HG02763 (cell line): ENCODE data around the gene NR5A1.

Experiments used
- ATAC-seq: cut with Tn5 transposase; IDR thresholded peaks from one replicate; pipeline ENCODE4 v1.9.1; 2021; ENCODE audit warnings: mild to moderate bottlenecking, moderate library complexity; ENCODE audit not compliant: unreplicated experiment

The NR5A1 gene

GRCh38 chr9:124514874-124515273 is 7.7 kb upstream of the NR5A1 start:
- no peak for ATAC-seq

- no peak for ATAC-seq
Measured at GRCh38 chr9:124514125-124514524, 6.9 kb upstream of the NR5A1 start.

GRCh38 chr9:124513376-124513994 is 6.3 kb upstream of the NR5A1 start:
- no peak for ATAC-seq

GRCh38 chr9:124512806-124513204 is 5.6 kb upstream of the NR5A1 start:
- no peak for ATAC-seq

DNA sequence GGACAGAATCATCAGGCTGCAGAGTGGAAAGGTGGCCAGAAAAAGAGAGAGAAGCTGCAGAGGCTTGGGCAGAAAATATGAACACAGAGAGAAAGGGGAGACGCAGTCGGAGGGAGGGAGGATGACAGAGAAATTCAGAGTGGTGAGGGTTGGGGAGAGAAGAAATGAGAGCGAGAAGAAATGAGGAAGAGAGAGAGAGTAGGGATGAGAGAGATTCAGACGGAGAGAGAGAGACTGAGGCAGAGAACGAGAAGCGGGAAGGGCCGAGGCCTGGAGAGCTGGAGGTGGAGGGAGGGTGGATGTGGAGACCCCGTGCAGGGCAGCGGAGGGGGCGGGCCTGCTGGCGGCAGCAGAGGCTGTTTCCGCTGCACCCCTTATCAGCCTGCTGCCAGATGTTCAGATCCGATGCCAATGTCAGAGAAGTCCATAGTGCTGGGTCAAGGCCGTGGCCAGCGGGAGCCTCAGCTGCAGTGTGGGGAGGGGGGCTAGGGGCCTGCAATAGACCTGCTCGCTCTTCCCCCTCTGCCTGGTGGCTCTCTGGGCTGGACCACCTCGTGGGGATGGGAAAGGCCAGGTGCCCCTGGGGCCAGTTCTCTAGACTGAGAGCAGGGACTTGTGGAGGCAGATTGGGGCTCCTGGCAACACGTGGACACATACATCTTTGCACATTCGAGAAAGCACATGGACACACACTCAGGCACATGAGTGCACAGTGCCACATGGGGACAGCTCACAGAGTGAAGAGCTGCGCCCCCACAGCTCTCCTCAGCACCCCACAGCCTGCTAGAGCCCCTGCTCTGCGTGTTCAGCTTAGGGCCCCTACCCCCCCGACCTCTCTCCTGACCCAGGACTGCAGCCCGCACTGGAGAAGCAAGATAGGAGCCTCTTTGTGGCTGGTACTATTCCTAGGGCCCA is 4.9 kb upstream of the NR5A1 start:
- no peak for ATAC-seq

DNA sequence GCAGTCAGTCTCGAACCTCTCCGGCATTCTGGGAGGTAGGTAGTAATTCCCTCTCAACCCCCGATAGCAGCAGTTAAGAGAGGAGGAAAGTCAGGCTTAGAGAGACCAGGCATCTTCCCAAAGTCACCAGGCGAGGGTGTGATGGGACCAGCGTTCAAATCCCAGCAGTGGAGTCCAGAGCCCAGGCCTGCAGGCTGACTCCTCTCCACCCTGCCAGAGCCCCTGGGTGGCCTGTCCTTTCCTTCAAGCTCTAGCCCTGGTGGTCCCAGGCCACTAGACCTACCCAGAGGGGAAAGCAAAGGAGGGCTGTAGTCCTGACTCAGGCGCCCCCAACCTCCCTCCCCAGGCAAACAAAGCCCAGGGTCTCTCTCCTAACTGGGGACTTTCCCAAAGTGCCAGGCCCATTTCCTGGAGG is 4.2 kb upstream of the NR5A1 start:
- ATAC-seq, result no peak

- no peak for ATAC-seq
Measured at GRCh38 chr9:124510650-124511425, 3.6 kb upstream of the NR5A1 start.

- ATAC-seq, result no peak
Measured at GRCh38 chr9:124507880-124508423, 753 bp upstream of the NR5A1 start.

- ATAC-seq, result no peak
Measured at GRCh38 chr9:124506433-124506832, 766 bp downstream of the NR5A1 start.

GRCh38 chr9:124505901-124506346 is 1.3 kb downstream of the NR5A1 start:
- ATAC-seq, result no peak

DNA sequence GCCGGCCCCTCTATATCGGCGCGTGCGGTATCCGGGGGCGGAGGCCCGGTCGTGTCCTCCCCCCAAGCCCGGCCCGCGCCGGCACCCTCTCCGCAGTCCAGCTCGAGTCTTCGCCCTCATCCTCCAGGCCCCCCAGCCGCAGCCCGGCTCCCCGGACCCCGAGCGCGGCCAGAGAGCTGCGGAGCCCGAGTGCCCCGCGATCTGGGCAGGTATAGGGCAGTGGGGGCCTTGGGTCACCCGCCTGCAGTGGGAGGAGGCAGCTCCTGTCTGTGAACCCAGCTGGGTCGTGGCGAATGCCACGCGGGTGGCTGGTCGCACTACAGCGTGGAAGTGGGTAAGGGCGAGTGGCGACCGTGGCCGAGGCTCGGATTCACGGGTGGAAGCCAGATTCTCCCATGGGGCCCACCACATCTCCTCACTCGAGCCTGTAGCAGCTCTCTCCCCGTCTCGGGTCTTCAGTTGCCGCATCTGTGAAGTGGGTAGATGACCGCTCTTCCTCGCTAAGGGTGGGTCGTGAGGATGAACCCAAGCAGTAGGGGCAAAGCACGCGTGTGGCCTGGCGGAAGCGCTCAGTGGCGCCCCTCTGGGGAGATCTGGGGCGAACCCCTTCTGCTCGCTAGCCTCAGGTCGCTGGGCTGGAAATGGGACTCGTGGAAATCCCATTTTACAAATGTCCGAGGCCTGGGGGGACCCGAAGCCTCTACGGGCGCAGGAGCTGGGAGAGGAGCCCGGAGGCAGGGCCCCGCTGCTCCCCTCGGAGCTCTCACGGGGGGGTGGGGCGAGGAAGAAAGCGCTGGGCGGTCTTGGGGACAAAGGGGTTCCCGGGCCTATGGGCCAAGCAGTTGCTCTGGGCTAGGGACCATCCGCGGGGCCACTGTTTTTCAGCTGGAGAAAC is 1.9 kb downstream of the NR5A1 start:
- no peak for ATAC-seq

DNA sequence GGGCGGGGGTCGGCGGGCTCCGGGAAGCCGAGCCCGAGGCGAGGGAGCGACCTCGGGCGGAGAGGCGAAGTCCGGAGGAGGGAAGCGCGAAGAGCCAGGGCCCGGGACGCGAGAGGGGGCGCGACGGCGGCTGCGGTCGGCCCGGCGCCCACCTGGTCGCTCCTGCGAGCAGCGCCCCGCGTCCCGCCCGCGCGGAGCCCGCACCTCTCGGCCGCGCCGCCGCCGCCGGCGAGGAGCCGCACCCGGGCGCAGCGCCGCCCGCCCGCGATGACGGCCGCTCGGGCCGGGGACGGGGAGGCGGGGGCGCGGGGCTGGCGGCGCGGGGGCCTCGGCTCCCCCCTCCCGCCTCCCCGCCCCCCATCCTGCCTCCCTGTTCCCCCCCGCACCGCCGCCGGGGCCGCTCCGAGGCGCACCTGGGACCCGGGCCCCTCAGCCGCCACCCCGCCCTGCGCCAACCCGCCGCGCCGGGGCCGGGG is 2.6 kb downstream of the NR5A1 start:
- no peak for ATAC-seq

DNA sequence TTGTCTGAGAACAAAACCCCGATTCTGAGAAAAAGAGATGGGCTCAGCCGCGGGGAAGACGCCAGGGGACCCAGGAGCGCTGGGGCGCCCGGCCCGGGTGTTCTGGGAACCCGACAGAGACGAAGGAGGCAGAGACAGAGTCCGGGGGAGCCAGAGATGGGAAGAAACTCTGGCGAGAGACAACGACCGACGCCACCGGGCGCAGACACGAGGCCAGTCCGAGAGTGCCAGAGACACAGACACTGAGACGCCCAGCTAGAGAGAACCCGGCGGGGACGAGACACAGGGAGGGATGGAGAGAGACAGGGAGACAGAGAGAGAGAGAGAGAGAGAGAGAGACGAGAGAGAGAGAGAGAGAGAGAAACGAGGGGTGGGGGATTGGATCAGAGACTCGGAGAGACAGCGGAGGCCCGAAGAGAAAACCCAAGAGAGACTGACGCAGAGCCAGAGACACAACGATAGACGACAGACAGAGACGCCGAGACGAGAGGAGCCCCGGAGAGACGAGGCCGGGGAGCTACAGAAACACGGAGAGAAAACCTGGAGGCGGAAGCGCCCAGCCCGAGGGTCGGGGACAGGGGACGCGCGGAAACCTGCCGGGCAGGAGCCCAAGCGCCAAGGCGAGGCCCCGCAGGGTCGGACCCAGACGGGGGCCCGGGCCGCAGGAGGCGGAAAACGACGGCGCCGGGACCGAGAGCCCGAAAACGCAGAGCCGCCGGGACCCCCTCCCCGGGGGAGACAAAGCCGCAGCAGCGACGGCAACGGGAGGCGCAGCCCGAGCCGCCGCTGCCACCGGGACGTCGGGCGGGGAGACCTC is 3.3 kb downstream of the NR5A1 start:
- no peak for ATAC-seq

DNA sequence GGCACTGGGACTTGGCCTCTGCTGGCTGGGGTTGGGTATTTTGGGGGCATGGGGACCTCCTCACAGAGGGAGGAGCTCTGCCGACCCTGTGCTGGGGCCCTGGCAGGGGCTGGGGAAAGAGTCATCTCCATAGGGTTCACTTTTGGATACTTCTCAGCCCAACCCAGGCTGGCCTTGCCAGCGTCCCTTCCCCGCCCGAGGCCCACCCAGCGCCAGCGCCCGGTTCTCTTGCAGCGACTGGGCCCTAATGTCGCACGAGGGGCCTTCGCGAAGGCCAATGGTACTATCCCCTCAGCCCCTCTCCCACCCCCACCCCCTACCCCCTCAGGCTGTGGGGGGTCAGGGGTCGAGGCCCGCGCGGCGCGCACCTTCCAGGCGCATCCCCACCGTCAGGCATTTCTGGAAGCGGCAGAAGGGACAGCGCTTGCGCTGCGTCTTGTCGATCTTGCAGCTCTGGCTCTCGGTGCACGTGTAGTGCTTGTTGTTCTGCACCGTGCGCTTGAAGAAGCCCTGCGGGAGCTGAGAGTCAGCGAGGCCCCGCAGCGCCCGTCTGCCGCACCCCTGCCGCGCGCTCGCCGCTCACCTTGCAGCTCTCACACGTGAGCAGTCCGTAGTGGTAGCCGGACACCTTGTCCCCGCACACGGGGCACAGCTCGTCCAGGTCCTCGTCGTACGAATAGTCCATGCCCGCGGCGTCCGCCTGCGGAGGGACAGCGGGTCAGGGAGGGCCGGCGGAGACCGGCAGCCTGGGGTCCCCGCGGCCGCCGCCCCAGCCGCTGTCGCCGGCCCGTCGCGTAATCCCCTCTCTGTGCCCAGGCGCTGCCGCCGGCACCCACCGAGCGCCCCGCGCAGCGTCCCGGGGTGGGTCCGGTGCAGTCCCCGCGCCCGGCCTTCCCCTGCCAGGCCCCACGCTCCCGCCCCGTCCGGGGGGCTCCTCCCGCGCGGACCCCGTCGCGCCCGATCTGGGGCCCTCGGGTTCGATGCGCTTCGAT is 4.2 kb downstream of the NR5A1 start:
- ATAC-seq, result no peak

- no peak for ATAC-seq
Measured at GRCh38 chr9:124501771-124502320, 5.4 kb downstream of the NR5A1 start.

- ATAC-seq, result no peak
Measured at GRCh38 chr9:124500796-124501611, 6.2 kb downstream of the NR5A1 start.
